Fibroblast of mammary gland (primary cell): ENCODE results near the gene PCIF1.
A peak's percentile ranks its signal among the peaks of the same experiment; 100 is the strongest.

ENCODE experiments used
- DNase-seq: peaks from one replicate; pipeline ENCODE4 v3.0.0-alpha.2; 2010; ENCODE audit warnings: low read depth
- H3K4me3 ChIP-seq: 2 replicates; pipeline ENCODE4 v1.5.1; 2011; ENCODE audit warnings: low read depth, mild to moderate bottlenecking, low read length, moderate library complexity; ENCODE audit not compliant: control insufficient read depth
- TF ChIP-seq, protein P1 (sequence below): conservative IDR thresholded peaks from 2 replicates; pipeline ENCODE4 v1.5.1; 2011; ENCODE audit warnings: low read depth, low read length, inconsistent platforms; ENCODE audit not compliant: control insufficient read depth, insufficient read depth

PCIF1 gene

DNA sequence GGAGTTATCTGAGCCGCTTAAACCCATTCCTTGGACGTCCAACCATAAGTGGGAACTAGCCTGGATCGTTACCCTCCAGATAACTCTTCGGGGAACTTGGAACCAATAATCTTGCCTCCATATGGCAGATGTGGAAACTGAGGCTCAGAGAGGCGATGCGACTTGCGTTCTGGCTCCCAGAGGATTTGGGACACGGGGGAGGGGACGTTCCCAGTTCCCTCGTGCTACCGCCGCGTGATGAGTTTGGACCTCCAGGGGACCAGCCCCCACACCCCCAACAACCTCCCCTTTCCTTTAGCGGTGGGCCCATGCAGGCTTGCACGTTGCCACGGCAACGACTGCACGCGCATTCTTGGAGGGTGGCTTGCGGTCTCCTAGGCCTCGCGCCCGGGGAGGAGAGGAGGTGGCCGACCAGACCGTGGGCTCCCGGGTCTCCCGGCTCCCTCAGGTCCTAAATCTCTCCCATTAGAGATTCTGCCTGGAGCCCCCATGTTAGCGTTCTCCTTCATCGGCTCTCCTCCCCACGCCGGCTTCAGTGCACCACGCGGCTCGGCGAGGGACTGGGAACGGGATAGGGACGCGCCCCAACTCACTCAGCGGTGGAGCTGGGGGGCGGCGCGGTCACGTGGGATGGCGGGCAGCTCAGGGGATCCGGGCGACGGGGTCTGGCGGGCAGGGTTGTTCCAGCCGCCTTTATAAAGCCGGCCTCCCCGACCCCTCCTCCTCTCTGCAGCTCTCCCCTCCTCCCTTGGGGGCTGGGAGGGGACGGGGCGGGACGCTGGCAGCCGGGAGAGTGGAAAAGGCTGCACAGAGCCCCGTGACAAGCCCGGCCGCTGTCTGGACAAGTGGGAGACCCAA lies 22.8 kb upstream of the PCIF1 start, which contains the start of gene PLTP:
Gene PLTP, minus strand, starts transcription at position 670 of the 858 bp plus-strand sequence. CDS start 703 bp downstream, outside the sequence.
- DNase-seq, result peak; percentile 48
- TF ChIP-seq, protein P1, sequence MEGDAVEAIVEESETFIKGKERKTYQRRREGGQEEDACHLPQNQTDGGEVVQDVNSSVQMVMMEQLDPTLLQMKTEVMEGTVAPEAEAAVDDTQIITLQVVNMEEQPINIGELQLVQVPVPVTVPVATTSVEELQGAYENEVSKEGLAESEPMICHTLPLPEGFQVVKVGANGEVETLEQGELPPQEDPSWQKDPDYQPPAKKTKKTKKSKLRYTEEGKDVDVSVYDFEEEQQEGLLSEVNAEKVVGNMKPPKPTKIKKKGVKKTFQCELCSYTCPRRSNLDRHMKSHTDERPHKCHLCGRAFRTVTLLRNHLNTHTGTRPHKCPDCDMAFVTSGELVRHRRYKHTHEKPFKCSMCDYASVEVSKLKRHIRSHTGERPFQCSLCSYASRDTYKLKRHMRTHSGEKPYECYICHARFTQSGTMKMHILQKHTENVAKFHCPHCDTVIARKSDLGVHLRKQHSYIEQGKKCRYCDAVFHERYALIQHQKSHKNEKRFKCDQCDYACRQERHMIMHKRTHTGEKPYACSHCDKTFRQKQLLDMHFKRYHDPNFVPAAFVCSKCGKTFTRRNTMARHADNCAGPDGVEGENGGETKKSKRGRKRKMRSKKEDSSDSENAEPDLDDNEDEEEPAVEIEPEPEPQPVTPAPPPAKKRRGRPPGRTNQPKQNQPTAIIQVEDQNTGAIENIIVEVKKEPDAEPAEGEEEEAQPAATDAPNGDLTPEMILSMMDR, result no peak
- peak within 1 kb of the TSS; percentile 56 for H3K4me3 ChIP-seq

DNA sequence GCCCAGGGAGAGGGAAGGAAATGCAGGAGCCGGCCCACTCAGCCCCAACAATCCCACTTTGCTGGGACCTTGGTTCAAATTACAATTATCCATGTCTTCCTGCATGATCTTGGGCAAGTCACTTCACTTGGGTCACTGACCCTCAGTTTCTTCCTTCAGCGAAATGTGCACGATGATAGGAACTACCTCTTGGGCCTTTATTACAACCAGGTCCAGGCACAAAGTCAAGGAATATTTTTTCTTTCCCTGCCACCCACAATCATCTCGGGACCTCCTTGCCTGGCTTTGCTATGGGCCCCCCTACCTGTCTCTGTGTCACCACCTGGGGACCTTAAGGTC lies 22.2 kb upstream of the PCIF1 start:
- DNase-seq, result no peak
- TF ChIP-seq, protein P1, result no peak
- H3K4me3 ChIP-seq, result peak overlapping the region; percentile 56

DNA sequence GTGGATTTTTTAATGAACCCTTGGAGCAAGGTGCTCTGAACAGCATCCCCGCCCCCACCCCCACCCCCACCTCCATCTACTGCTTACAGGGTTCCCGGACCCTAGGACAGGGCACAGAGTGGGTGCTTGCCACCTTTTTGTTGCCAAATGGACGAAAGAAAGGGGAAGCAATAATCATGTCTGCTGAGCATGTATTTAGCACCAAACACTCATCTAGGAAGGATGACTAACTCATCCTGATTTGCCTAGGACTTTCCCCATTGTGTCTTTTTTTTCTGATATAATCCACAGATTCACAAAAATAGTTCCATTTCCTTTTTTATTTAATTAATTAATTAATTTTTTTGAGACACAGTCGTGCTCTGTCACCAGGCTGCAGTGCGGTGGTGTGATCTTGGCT lies 21.4 kb upstream of the PCIF1 start:
- TF ChIP-seq, protein P1, result no peak
- no peak overlapping the region for H3K4me3 ChIP-seq
- peak; percentile 22 for DNase-seq

DNA sequence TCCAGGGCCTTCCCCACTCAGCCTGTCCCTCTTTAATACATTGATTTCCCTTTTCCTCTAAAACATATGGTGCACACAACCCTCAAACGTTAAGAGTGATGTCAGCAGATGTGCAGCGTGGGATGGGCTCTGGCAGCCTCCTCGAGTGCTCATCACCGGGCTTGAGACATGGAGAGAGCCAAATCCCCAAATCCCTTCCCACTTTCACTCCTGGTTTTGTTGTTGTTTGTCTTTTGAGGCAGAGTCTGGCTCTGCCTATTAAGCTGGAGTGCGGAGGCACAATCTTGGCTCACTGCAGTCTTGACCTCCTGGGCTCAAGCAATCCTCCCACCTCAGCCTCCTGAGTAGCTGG lies 16.7 kb upstream of the PCIF1 start:
- peak; percentile 95 for DNase-seq
- TF ChIP-seq, protein P1, result no peak
- no peak overlapping the region for H3K4me3 ChIP-seq

DNA sequence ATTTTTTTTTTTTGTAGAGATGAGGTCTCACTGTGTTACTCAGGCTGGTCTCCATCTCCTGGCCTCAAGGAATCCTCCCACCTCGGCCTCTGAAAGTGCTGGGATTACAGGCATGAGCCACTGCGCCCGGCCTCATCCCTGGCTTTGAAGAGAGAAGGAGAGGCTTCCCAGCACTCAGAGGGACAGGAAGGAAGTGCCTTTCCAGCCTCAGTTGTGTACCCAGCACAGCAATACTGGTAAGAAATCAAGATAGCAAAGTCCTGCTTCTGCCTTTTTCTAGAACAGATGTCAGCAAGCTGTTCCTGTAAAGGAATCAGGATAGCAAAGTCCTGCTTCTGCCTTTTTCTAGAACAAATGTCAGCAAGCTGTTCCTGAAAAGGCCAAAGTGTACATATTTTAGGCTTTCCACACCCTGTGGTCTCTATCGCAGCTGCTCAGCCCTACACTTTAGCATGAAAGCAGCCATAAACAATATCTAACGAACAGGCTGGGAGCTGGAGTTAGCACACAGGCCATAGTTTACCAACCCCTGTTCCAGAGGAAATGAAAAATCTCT lies 16.2 kb upstream of the PCIF1 start:
- TF ChIP-seq, protein P1, result no peak
- no peak overlapping the region for H3K4me3 ChIP-seq
- peak; percentile 60 for DNase-seq

DNA sequence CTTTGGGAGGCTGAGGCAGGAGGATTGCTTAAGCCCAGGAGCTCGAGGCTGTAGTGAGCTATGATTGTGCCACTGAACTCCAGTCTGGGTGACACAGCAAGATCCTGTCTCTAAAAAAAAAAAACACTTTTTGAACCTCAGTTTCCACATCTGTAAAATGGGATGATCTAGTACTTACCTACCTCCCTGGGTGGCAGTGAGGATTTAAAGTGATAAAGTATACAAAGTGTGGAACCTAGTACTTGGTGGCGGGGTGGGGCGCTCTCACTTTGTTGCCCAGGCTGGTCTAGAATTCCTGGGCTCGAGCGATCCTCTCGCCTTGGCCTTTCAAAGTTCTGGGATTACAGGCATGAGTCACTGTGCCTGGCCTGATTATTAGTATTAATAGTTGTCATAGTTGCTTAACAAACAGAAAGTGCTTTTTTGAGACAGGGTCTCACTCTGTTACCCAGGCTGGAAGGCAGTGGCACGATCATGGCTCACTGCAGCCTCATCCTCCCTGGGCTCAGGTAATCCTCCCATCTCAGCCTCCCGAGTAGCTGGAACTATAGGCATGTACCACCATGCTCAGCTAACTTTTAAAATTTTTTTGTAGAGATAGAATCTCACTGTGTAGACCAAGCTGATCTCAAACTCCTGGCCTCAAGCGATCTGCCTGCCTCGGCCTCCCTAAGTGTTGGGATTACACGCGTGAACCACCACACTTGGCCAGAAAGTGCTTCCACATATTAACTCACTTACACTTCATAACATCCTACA lies 15.5 kb upstream of the PCIF1 start:
- TF ChIP-seq, protein P1, result no peak
- H3K4me3 ChIP-seq, result no peak overlapping the region
- DNase-seq, result peak; percentile 47
